ENCODE results near the gene TMEM41A. TPM values are rescaled to one million over a fixed set of nuclear protein-coding genes. Genes with fewer than 3 reads are reported as not detected.

Gene TMEM41A
- total RNA-seq, 1 experiment from 2014 or later: 15.4 TPM

Other genes with a start within 250 kb of the TMEM41A start
- gene EHHADH, start 245.0 kb downstream of the TMEM41A start, total RNA-seq (2014; rRNA removed; shearing (Covaris generic)): 2.3 and 2.6 TPM in 2 replicates
- gene MAP3K13, start 135.9 kb downstream of the TMEM41A start, total RNA-seq (2014; rRNA removed; shearing (Covaris generic)): 36.9 and 37.1 TPM in 2 replicates
- gene LIPH, start 53.6 kb upstream of the TMEM41A start, total RNA-seq (2014; rRNA removed; shearing (Covaris generic)): 6.0 and 8.0 TPM in 2 replicates
- gene SENP2, start 87.3 kb upstream of the TMEM41A start, total RNA-seq (2014; rRNA removed; shearing (Covaris generic)): 17.7 and 21.5 TPM in 2 replicates